ENCODE measurements around the gene NKAIN4.

NKAIN4 gene

DNA sequence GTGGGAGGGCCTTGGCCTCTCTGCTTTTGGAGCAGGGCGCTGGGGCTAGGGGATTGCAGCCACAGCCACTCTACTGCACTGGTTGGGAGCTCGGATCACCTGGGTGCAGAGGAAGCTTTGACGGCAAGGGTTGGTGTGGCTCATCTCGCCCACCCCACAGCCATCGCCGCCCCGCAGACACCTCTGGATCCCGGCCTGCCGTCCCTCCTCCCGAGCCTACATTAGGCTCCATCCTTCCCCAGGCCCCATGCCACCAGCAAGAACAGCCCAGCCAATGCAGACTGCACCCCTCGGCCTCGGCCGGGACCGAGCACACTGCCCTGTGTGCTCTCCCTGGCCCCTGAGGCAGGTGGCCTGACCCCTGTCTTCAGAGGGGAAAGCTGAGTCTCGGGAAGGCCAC, 6.3 kb upstream of the NKAIN4 start:
- TF ChIP-seq, protein P1, sequence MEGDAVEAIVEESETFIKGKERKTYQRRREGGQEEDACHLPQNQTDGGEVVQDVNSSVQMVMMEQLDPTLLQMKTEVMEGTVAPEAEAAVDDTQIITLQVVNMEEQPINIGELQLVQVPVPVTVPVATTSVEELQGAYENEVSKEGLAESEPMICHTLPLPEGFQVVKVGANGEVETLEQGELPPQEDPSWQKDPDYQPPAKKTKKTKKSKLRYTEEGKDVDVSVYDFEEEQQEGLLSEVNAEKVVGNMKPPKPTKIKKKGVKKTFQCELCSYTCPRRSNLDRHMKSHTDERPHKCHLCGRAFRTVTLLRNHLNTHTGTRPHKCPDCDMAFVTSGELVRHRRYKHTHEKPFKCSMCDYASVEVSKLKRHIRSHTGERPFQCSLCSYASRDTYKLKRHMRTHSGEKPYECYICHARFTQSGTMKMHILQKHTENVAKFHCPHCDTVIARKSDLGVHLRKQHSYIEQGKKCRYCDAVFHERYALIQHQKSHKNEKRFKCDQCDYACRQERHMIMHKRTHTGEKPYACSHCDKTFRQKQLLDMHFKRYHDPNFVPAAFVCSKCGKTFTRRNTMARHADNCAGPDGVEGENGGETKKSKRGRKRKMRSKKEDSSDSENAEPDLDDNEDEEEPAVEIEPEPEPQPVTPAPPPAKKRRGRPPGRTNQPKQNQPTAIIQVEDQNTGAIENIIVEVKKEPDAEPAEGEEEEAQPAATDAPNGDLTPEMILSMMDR (IDR thresholded peaks at IDR 0.05; ENCODE audit: low read depth, low read length) = no peak
- DNase-seq (ENCODE audit: extremely low read depth, low read depth) = no peak

GRCh38 chr20:63259734-63260460, 5.6 kb upstream of the NKAIN4 start:
- DNase-seq (ENCODE audit: extremely low read depth, low read depth) = no peak
- TF ChIP-seq, protein P1 (IDR thresholded peaks at IDR 0.05; ENCODE audit: low read depth, low read length) = no peak

DNA sequence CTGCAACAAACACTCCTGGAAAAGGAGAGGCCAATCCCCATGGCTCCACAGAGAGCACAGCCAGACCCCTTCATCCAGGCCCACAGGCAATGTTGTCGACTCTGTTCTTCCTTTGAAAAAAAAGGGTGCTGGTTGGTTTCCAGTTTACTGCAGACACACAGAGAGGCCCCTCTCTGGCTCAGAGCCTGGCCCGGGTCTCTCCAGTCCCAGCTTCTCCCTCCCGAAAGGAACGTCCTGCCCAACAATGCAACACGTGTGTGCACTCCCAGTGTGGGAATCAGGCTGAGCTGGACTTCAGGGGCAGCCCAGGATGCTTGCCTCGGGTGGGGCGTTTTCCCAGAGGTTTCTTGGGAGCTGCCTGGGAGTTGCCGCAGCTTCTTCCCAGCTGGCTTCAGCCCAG, 4.5 kb upstream of the NKAIN4 start:
- no peak for DNase-seq (ENCODE audit: extremely low read depth, low read depth)

DNA sequence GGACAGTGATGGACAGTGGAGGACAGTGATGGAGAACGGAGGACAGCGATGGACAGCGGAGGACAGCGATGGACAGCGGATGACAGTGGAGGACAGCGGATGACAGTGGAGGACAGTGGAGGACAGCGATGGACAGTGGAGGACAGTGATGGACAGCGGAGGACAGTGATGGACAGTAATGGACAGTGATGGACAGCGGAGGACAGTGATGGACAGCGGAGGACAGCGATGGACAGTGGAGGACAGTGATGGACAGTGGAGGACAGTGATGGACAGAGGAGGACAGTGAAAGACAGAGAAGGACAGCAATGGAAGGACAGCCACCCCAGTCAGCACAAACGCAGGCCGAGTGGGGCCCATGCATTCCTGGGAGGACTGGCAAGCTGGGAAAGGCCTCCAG, 3.4 kb upstream of the NKAIN4 start:
- TF ChIP-seq, protein P1 (IDR thresholded peaks at IDR 0.05; ENCODE audit: low read depth, low read length) = no peak
- DNase-seq (ENCODE audit: extremely low read depth, low read depth) = no peak

More for the DNA sequence above, 4.5 kb upstream of the NKAIN4 start:
- TF ChIP-seq, protein P1 (IDR thresholded peaks at IDR 0.05; ENCODE audit: low read depth, low read length) = no peak

- TF ChIP-seq, protein P1 (IDR thresholded peaks at IDR 0.05; ENCODE audit: low read depth, low read length) = no peak
Observed at GRCh38 chr20:63256954-63257353, 2.7 kb upstream of the NKAIN4 start.

GRCh38 chr20:63255931-63256704, 1.9 kb upstream of the NKAIN4 start:
- TF ChIP-seq, protein P1 (IDR thresholded peaks at IDR 0.05; ENCODE audit: low read depth, low read length) = no peak
- no peak for DNase-seq (ENCODE audit: extremely low read depth, low read depth)

More at GRCh38 chr20:63256954-63257353, 2.7 kb upstream of the NKAIN4 start:
- DNase-seq (ENCODE audit: extremely low read depth, low read depth) = no peak
